ENCODE data around the gene BHLHA15. TPM values are rescaled to one million over a fixed set of nuclear protein-coding genes. Genes with fewer than 3 reads are reported as not detected.

The BHLHA15 gene
- total and polyA plus RNA-seq, 2 of the 13 experiments (the other 11 are each of a cell fraction or from before 2014, with no cell fraction given): 1.9 to 6.1 TPM

GRCh38 chr7:98223898-98224700 is 12.9 kb downstream of the BHLHA15 start:
- POLR2A ChIA-PET: no interaction called here
- in situ Hi-C loops (cut with HindIII; ENCODE audit: extremely low pct_ligation_motif_present, low pct_unique_long_range_greater_than_20kb): no loop called here
- no TSS peak for BruUV-seq (replicated peaks)
- no peaks in the 10 kb centered on the region for H3K36me3 ChIP-seq (replicated peaks in 1 of 2; ENCODE audit: control insufficient read depth in 1 of 2, insufficient read depth in 2 of 2, low read length in 2 of 2)
- H3K4me2 ChIP-seq (ENCODE audit: low read depth, low read length): no peak overlapping the region
- CTCF ChIA-PET (ENCODE audit: low intra/inter-chr PET ratio, low total read pairs): no interaction called here
- no peaks in the 10 kb centered on the region for H3K27me3 ChIP-seq (ENCODE audit: control insufficient read depth in 1 of 2, insufficient read depth in 2 of 2, low read length in 2 of 2)
- H3K4me1 ChIP-seq (ENCODE audit: insufficient read depth, low read length): peaks cover 36% of the 10 kb centered on the region
- FAIRE-seq: no peak
- H3K9ac ChIP-seq (ENCODE audit: insufficient read depth, low read depth, low read length): no peak overlapping the region
- peak; percentile 5; the same call in 2 of the 3 replicates for ATAC-seq
- no peaks in the 10 kb centered on the region for H3K9me3 ChIP-seq (ENCODE audit: low read length)
- H3K79me2 ChIP-seq (ENCODE audit: insufficient read depth, low read length): no peaks in the 10 kb centered on the region
- 90% methylated on average over 11 of the region's 21 CpGs for WGBS (ENCODE audit: low lambda C conversion rate)
- no peak overlapping the region for H3K4me3 ChIP-seq (replicated peaks in 1 of 3; ENCODE audit: insufficient read depth in 1 of 3, low read depth in 2 of 3, low read length in 3 of 3)
- no peak for DNase-seq (ENCODE audit: low spot score)
- no peak for TF ChIP-seq ZNF749 (CRISPR knock-in tag; IDR thresholded peaks at IDR 0.05; ENCODE audit: borderline replicate concordance)
- peak; percentile 75 for TF ChIP-seq ZNF263 (CRISPR knock-in tag; IDR thresholded peaks at IDR 0.05)
- peak; percentile 62; the same call in 1 of the 2 replicates for TF ChIP-seq MNT (IDR thresholded peaks at IDR 0.05)
- TF ChIP-seq ZNF619 (CRISPR knock-in tag; IDR thresholded peaks at IDR 0.05): no peak
- TF ChIP-seq AGO2 (optimal IDR thresholded peaks at IDR 0.05; ENCODE audit: low read depth, low read length): peak; percentile 14
- no peak for TF ChIP-seq FOXO4 (CRISPR knock-in tag; conservative IDR thresholded peaks at IDR 0.05)
- no peak overlapping the region for H2AFZ ChIP-seq (ENCODE audit: low read length)
- intact Hi-C loops (cut with micrococcal nuclease; ENCODE audit: unreplicated experiment): no loop called here
- no peak overlapping the region for H3K27ac ChIP-seq (ENCODE audit: extremely low read length, insufficient read depth, low read length)
- no peaks in the 10 kb centered on the region for H4K20me1 ChIP-seq (ENCODE audit: insufficient read depth, low read length)

Measured in HepG2 (cell line).